K562 (cell line): ENCODE data around the gene SPATA45. TPM values are rescaled to one million over a fixed set of nuclear protein-coding genes. Genes with fewer than 3 reads are reported as not detected.

ENCODE experiments used
- CBFA2T3 ChIP-seq: fragments of 450-650 bp; IDR thresholded peaks from 2 replicates; pipeline ENCODE4 v1.6.1; 2017
- NR3C1 ChIP-seq: sonication (generic); formaldehyde crosslinking; IDR thresholded peaks from 2 replicates; pipeline ENCODE4 v1.8.1; 2022; ENCODE audit warnings: missing genetic modification reagents
- NUFIP1 ChIP-seq: fragments of 450-650 bp; IDR thresholded peaks from 2 replicates; pipeline ENCODE4 v1.6.1; 2018; ENCODE audit not compliant: partially characterized antibody
- PHF20 ChIP-seq: fragments of 450-650 bp; IDR thresholded peaks from 2 replicates; pipeline ENCODE4 v1.6.1; 2018; ENCODE audit not compliant: partially characterized antibody
- PPARD ChIP-seq: fragments of 250-450 bp; sonication (Bioruptor Pico); IDR thresholded peaks from 2 replicates; pipeline ENCODE4 v1.8.0; 2022; ENCODE audit warnings: inconsistent platforms, mild to moderate bottlenecking, moderate library complexity
- RBBP5 ChIP-seq: fragments of 200-600 bp; sonication (generic); IDR thresholded peaks from 2 replicates; pipeline ENCODE4 v1.6.1; 2012; ENCODE audit warnings: borderline replicate concordance, mild to moderate bottlenecking, low read length, control low read depth, inconsistent platforms; ENCODE audit not compliant: insufficient read depth, poor library complexity, severe bottlenecking
- RBFOX2 ChIP-seq: fragments of 200-400 bp; formaldehyde crosslinking; IDR thresholded peaks from 2 replicates; pipeline ENCODE4 v1.6.1; 2017; ENCODE audit warnings: low read depth, mild to moderate bottlenecking, low read length, moderate library complexity
- RBM15 ChIP-seq: fragments of 200-400 bp; formaldehyde crosslinking; IDR thresholded peaks from 2 replicates; pipeline ENCODE4 v1.6.1; 2018; ENCODE audit warnings: mild to moderate bottlenecking, low read length, moderate library complexity; ENCODE audit not compliant: insufficient read depth
- SMAD4 ChIP-seq: fragments of 250-450 bp; sonication (Bioruptor Pico); conservative IDR thresholded peaks from 2 replicates; pipeline ENCODE4 v1.8.0; 2021; ENCODE audit warnings: inconsistent platforms, mild to moderate bottlenecking, moderate library complexity
- SMARCB1 ChIP-seq: IDR thresholded peaks from 2 replicates; pipeline ENCODE4 v1.6.1; 2011; ENCODE audit warnings: improper control_type of control experiment, low read depth; ENCODE audit not compliant: insufficient read length
- STAG1 ChIP-seq: sonication (generic); formaldehyde crosslinking; IDR thresholded peaks from 2 replicates; pipeline ENCODE4 v1.5.0; 2020; ENCODE audit warnings: missing genetic modification reagents, borderline replicate concordance
- ZFX ChIP-seq: sonication (generic); formaldehyde crosslinking; IDR thresholded peaks from 2 replicates; pipeline ENCODE4 v1.8.0; 2022; ENCODE audit warnings: mild to moderate bottlenecking, missing genetic modification reagents, moderate library complexity
- ZNF253 ChIP-seq: fragments of 250-450 bp; sonication (Bioruptor Pico); conservative IDR thresholded peaks from 2 replicates; pipeline ENCODE4 v1.6.1; 2021; ENCODE audit warnings: mild to moderate bottlenecking
- ZNF324 ChIP-seq: fragments of 250-450 bp; sonication (Bioruptor Pico); IDR thresholded peaks from 2 replicates; pipeline ENCODE4 v1.4.0; 2020; ENCODE audit warnings: mild to moderate bottlenecking
- ZNF668 ChIP-seq: fragments of 250-450 bp; sonication (Bioruptor Pico); IDR thresholded peaks from 2 replicates; pipeline ENCODE4 v1.8.0; 2022; ENCODE audit warnings: mild to moderate bottlenecking, inconsistent platforms
- polyA plus RNA-seq, 8 experiments: library from polyadenylated mRNA; depleted of rRNA in 4 of 8; stranded (reverse) in 5 of 8; unstranded in 3 of 8; fragments of >200 nt; fragmentation: Nextera tagmentation in 2 of 8; fragmentation: Illumina TruSeq in 1 of 8; extraction: Ambion mirVana in 2 of 8; extraction: Trizol in 1 of 8; gene quantifications; 2 replicates each; pipeline versions ENCODE4 v1.2.1 to v1.2.3, GENCODE V29; 2011 to 2014; ENCODE audit warnings: inconsistent platforms in 1 of 8, missing spikeins in 1 of 8
- total RNA-seq, 7 experiments: library from RNA; depleted of rRNA in 6 of 7; stranded (reverse); fragments of >200 nt in 6 of 7; fragmentation: Illumina TruSeq in 2 of 7; extraction: Trizol in 2 of 7; gene quantifications; 2 replicates each; pipeline versions ENCODE4 v1.2.1 to v1.2.3, GENCODE V29; 2011 to 2021; ENCODE audit warnings: low replicate concordance in 1 of 7
- TF ChIP-seq, protein P1 (sequence below), 2 experiments: fragments of 450-650 bp in 1 of 2; sonication (generic) in 1 of 2; formaldehyde crosslinking in 1 of 2; IDR thresholded peaks in 1 of 2; conservative IDR thresholded peaks in 1 of 2; 2 replicates each; pipeline versions ENCODE4 v1.6.1 to v1.8.1; 2016 to 2023; ENCODE audit warnings: mild to moderate bottlenecking in 2 of 2, moderate library complexity in 2 of 2, inconsistent platforms in 1 of 2, missing genetic modification reagents in 1 of 2
- TF ChIP-seq, protein P2 (sequence below): sonication (generic); formaldehyde crosslinking; IDR thresholded peaks from 2 replicates; pipeline ENCODE4 v1.8.1; 2023; ENCODE audit warnings: mild to moderate bottlenecking, missing genetic modification reagents, moderate library complexity
- TF ChIP-seq, protein P3 (sequence below): sonication (generic); formaldehyde crosslinking; IDR thresholded peaks from 2 replicates; pipeline ENCODE4 v1.8.0; 2022; ENCODE audit warnings: missing genetic modification reagents, mild to moderate bottlenecking, borderline replicate concordance
- TF ChIP-seq, protein P4 (sequence below): fragments of 250-450 bp; sonication (Bioruptor Pico); IDR thresholded peaks from 2 replicates; pipeline ENCODE4 v1.5.0; 2021; ENCODE audit warnings: mild to moderate bottlenecking, moderate library complexity
- TF ChIP-seq, protein P5 (sequence below): sonication (generic); formaldehyde crosslinking; IDR thresholded peaks from 2 replicates; pipeline ENCODE4 v1.8.0; 2022; ENCODE audit warnings: missing genetic modification reagents, mild to moderate bottlenecking, moderate library complexity, borderline replicate concordance

The SPATA45 gene
- total and polyA plus RNA-seq, 9 of the 15 experiments (the other 6 are each of a cell fraction or from before 2014, with no cell fraction given), result 0.18 TPM; not detected in 8

DNA sequence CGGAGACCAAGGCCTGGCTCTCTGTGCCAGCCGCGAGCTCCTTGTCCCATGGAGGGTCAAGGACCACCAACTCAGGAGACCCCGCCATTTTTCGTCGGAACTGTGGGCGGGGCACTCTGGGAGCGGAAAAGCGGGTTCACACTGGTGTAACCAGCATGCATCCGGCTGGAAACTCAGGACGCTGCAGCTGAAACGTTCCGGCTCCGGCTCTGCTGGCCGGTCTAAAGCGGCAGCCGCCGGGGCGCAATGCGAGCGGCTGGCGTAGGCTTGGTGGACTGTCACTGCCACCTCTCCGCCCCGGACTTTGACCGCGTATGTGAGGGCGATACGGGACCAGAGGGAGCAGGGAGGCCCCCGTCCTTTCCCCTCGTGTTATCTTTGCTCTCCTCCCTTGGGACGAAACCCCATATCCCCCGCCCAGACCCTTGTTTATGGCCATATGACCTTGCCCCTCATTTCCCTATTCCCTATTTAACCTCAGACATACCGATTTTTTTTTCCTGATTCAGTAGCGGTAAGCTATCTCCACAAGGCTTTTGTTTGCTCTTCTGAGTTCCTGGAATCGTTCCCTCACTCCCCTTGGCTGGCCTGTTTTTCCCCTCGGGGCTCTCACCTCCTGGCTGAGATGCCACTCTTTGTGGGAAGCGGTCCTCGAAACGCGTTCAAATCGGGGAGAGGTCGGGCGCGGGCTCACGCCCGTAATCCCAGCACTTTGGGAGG lies 55.6 kb downstream of the SPATA45 start, which contains the start of the genes NSL1 and TATDN3 (continued):
- TF ChIP-seq, protein P1, sequence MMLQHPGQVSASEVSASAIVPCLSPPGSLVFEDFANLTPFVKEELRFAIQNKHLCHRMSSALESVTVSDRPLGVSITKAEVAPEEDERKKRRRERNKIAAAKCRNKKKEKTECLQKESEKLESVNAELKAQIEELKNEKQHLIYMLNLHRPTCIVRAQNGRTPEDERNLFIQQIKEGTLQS (IDR thresholded peaks at IDR 0.05), result no peak; the same call in 1 of the 2 replicates
- TF ChIP-seq, protein P1 (CRISPR knock-in tag; conservative IDR thresholded peaks at IDR 0.05), result peak; percentile 31; the same call in 1 of the 2 replicates
- TF ChIP-seq, protein P2, sequence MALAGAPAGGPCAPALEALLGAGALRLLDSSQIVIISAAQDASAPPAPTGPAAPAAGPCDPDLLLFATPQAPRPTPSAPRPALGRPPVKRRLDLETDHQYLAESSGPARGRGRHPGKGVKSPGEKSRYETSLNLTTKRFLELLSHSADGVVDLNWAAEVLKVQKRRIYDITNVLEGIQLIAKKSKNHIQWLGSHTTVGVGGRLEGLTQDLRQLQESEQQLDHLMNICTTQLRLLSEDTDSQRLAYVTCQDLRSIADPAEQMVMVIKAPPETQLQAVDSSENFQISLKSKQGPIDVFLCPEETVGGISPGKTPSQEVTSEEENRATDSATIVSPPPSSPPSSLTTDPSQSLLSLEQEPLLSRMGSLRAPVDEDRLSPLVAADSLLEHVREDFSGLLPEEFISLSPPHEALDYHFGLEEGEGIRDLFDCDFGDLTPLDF (CRISPR knock-in tag), result peak; percentile 92
- TF ChIP-seq RBM15 (no peak), ZNF668 (peak; percentile 43; the same call in 1 of the 2 replicates), CBFA2T3 (peak; percentile 44; the same call in 1 of the 2 replicates), SMARCB1 (no peak), ZNF253 (CRISPR knock-in tag) (no peak), ZNF324 (CRISPR knock-in tag) (no peak), NR3C1 (no peak; the same call in 1 of the 2 replicates), NUFIP1 (peak; percentile 65), RBBP5 (peak; percentile 100), PHF20 (peak; percentile 89), ZFX (CRISPR knock-in tag) (peak; percentile 89), SMAD4 (CRISPR knock-in tag) (peak; percentile 87), RBFOX2 (peak; percentile 100), STAG1 (CRISPR knock-in tag) (no peak; the same call in 1 of the 2 replicates), PPARD (CRISPR knock-in tag) (no peak)
- TF ChIP-seq, protein P3, sequence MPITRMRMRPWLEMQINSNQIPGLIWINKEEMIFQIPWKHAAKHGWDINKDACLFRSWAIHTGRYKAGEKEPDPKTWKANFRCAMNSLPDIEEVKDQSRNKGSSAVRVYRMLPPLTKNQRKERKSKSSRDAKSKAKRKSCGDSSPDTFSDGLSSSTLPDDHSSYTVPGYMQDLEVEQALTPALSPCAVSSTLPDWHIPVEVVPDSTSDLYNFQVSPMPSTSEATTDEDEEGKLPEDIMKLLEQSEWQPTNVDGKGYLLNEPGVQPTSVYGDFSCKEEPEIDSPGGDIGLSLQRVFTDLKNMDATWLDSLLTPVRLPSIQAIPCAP (CRISPR knock-in tag), result no peak; the same call in 1 of the 2 replicates
- TF ChIP-seq, protein P4, sequence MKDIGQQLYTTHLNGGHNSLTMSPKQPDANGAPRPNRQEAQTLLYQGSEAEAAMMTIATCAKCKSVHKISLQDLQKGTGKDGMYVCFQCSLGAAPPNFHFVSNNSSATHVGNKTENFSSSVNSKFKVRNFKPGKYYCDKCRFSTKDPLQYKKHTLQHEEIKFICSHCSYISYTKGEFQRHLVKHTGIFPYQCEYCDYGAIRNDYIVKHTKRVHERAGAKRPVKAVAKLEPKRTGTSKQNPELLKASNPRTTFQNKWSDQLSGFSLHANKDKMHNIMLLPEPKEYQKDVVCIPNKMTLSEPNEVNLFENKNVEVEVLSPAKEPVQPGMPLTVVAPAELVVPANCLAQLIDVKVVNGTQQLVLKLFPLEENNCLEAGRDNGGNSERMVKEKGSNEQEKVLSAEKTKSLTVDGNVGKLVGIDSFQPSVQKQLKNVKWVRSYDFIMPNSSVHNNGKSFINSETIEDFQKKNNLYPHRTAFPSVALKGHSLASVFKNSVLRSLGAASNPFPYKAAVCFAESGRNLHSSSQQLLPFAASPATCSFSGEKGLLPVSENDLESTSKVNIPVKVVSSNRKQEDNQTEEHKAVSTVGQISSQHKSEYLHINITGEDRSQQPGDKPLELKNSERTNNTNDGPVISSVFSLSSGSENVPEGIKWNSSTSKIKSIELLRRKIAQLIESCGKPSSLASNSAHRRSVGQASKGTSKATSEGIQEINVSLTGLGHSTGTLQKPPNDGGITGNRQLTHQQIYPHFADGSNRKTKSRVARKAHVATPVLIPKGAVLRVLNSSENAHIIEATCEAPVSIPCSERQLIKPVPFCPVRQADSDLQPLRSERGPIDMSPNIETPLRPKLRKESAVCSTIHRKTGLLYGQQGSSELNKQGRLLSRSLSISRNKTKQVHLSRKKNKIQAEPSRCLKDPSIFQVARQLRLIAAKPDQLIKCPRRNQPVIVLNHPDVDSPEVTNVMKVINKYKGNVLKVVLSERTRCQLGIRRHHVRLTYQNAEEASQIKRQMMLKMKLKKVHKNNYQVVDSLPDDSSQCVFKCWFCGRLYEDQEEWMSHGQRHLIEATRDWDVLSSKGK (CRISPR knock-in tag), result no peak
- TF ChIP-seq, protein P5, sequence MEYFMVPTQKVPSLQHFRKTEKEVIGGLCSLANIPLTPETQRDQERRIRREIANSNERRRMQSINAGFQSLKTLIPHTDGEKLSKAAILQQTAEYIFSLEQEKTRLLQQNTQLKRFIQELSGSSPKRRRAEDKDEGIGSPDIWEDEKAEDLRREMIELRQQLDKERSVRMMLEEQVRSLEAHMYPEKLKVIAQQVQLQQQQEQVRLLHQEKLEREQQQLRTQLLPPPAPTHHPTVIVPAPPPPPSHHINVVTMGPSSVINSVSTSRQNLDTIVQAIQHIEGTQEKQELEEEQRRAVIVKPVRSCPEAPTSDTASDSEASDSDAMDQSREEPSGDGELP (CRISPR knock-in tag), result peak; percentile 93
